Amygdala (tissue), 56 donors: ENCODE results near the gene SPIN4.
"Not testable (repeated sequence)": the region's sequence is repeated elsewhere in the genome, so short reads cannot be mapped to it uniquely, and the experiment has no call there.

Source experiments
- DNase-seq, 56 donors: peaks; one replicate each; lab custom pipeline; 2025; lab: John Stamatoyannopoulos, UW

The SPIN4 gene

GRCh38 chrX:63350941-63351616, at the start of gene SPIN4:
SPIN4 (minus strand) TSS chrX:63351332; CDS start chrX:63350819, 513 bp downstream.
- DNase-seq: peak; percentile 1 to 86 (median 64)

DNA sequence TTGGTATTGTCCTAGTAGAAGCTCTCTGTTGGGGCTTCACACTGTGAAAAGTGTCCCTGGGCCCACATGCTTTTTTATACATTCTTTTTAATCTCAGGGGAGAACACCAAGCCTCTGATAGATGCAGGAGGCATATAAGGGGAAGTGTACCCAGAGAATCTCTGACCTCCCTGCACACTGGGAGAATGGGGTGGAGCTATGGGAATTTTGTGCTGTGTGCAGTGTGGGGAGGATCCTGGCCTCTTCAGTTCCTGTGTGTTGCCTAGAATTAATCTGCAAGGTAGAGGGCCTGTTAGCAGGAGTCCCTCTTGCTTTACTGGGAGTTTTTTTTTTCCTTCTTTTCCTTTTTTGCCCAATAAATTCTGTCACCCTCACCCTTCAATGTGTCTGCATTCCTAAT, 49.2 kb upstream of the SPIN4 start:
- DNase-seq: no peak

DNA sequence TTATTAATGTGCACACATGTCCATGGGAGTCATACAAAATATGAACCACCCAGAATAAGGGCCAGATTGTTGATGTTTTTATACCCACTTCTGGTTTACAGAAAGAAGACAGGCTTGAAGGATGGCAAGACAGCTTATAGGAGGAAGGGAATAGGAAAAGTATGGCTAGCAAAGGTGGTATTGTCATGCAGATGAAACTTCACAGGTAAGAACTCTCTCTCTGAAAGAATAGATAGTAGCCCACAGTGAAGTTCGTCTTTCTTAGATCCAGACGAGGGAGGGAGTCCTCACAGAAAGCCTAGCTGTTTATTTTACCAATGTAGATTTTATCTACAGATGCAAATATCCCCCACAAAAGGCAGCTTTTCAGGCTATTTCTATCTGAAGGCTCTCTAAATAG, 43.7 kb upstream of the SPIN4 start:
- no peak for DNase-seq

- not testable (repeated sequence) for DNase-seq
Observed at GRCh38 chrX:63393094-63393493, 42.0 kb upstream of the SPIN4 start.

GRCh38 chrX:63387411-63387810, 36.3 kb upstream of the SPIN4 start:
- DNase-seq: no peak

GRCh38 chrX:63384263-63384662, 33.1 kb upstream of the SPIN4 start:
- not testable (repeated sequence) for DNase-seq

- DNase-seq: not testable (repeated sequence)
Observed at GRCh38 chrX:63373012-63373411, 21.9 kb upstream of the SPIN4 start.

DNA sequence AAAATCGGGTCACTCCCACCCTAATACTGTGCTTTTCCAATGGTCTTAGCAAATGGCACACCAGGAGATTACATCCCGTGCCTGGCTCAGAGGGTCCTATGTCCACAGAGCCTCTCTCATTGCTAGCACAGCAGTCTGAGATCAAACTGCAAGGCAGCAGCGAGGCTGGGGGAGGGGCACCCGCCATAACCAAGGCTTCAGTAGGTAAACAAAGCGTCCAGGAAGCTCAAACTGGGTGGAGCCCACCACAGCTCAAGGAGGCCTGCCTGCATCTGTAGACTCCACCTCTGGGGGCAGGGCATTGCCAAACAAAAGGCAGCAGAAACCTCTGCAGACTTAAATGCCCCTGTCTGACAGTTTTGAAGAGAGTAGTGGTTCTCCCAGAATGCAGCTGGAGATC, 16.6 kb upstream of the SPIN4 start:
- not testable (repeated sequence) for DNase-seq

GRCh38 chrX:63363788-63364187, 12.7 kb upstream of the SPIN4 start:
- DNase-seq: no peak

DNA sequence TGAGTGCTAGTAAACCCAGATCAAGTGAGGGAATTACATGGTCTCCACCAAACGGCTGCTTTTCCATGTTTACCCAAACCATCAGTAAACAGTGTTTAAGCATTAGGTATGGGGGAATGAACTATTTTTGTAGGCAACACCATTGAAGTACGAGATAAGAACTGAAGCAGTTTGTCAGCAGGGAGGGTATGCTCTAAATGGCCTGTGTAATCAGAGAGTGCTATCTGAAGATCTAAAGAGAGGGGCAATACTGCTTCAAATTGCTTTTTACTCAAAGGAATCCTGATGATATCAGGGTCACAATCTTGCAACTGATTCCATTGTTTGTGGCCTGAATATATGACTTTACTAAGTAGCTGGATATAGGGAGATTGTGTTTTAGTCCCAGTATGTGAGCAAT, 10.4 kb upstream of the SPIN4 start:
- DNase-seq: no peak

DNA sequence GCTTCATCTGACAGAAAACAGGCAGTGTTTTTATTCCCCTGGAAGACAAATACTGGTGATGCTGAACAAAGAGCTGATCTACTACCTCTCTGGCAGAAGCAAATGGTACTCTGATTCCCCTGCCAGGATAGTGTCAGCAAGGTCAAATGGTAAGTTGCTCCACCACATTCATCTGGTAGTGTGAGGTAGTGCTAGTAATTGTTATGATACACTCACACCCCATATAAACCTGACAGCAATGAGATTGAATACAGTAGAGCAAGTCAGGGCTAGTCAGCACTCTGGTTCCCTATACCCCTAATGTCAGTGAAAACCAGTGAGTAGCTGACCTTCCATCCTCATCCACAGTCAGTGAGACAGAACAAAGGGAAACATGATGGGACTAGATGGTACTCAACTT, 3.4 kb upstream of the SPIN4 start:
- no peak for DNase-seq

DNA sequence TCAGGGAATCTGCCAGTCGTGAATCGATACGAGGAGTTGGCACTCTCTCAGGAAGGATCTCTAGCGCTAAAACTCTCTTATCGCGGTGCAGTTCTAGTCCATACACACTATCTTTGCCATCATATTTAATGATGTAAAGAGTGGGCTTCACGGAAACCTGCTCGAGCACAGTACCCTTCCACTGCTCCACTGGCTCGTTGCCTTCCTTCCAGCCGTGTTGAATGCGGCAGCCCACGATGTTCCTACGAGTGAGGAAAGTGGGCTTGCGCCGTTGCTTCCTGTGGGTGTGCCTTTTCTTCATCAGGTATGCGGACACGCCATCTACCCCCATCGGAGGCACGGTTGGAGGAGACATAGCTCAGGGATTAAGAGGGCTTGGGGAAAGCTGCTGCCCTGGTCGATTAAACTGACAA, 661 bp downstream of the SPIN4 start:
- DNase-seq: peak in 24 of 56 donors; percentile 1 to 28 (median 8)

GRCh38 chrX:63349307-63349706, 1.8 kb downstream of the SPIN4 start:
- DNase-seq: no peak

GRCh38 chrX:63330681-63331080, 20.5 kb downstream of the SPIN4 start:
- DNase-seq: no peak

DNA sequence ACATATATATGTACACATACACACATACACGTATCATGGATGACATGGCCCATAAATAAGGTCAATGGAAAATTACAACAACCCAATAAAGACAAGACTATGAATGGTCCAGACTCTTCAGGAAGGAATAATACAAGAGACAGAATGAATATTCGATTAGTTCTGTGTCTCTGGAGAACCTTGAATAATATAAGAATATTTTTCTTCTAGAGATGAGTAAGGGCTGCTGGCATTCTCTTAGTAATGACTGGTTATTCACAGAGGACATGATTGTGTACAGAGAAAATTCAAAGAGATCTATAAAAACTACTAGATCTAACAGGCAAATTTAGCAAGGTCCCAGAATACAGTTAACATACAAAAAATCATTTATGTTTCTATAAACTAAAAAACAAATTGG, 23.3 kb downstream of the SPIN4 start:
- no peak for DNase-seq

- no peak for DNase-seq
Observed at GRCh38 chrX:63299596-63299995, 51.5 kb downstream of the SPIN4 start.
